ENCODE data around the gene TRIM46.
"Not testable (repeated sequence)": the region's sequence is repeated elsewhere in the genome, so short reads cannot be mapped to it uniquely, and the experiment has no call there.

TRIM46 gene

DNA sequence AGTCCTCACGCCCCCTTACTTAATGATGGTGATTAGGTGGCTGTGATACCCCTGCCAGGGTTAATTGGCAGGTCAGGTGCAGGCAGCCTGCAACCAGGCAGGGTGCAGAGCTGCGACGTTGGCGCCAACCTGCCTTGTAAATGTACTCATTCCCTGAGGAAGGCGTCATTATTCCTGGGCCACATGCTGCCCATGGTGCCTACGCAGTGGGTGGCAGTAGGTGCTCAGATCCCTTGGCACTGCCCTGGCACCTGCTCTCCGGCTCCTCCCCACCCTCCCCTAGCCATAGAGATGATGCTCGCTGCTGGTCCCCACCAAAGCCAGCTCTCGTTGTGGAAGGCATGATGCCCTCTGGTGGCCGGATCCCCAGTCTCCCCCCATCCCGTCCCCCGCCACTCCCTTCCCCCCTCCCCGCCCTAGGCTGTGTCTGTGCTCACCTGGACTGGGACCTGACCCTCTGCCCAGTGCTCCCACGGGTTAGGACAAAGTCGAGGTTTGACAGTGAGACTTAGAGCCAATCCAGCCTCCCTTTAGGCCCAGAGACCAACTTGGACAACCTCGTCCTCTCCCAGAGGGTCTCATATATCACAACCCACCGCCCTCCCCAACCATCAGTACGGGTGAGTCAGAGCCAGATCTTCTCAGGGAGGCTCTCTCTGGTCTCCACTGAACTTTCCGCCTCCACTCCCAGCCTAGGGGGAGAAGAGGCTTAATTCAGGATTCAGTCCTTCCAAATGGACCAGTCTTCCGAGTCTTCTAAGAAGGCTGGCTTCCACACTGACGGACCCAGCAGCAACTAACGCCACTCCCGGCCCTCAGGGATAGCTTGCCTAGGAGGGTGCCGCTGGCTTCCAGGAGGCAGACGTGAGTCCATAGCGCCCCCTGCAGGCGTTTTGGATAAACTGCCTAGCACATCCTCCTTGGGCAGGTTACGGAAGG, 6.2 kb upstream of the TRIM46 start:
- Histone ChIP-seq H3K4me3 (ENCODE audit: low read length) (peak overlapping the region; percentile 20; the same call in 1 of the 2 replicates), H4K20me1 (ENCODE audit: insufficient read depth, low read length) (no peaks in the 10 kb centered on the region)

DNA sequence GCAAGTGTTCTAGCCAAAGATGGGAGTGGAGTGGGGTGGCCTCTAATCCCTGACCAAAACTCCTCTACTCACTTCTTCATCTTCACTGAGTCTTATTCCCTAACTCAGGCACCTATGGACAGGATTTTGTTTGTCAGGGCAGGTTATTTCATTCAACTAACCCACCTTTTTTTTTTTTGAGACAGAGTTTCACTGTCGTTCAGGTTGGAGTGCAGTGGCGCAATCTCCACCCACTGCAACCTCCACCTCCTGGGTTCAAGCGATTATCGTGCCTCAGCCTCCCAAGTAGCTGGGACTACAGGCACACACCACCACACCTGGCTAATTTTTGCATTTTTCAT, 5.6 kb upstream of the TRIM46 start:
- not testable (repeated sequence) for H3K9me2 ChIP-seq (replicated peaks; ENCODE audit: insufficient read depth, low read length); H3K4me3 ChIP-seq (ENCODE audit: low read length); H4K20me1 ChIP-seq (ENCODE audit: insufficient read depth, low read length); DNase-seq; H2AFZ ChIP-seq (ENCODE audit: low read length); H3F3A ChIP-seq (ENCODE audit: insufficient read depth, low read length); H3K4me2 ChIP-seq (ENCODE audit: low read depth, low read length); H3K9ac ChIP-seq (ENCODE audit: low read length); H3K27me3 ChIP-seq (replicated peaks; ENCODE audit: insufficient read depth, low read length); H3K36me3 ChIP-seq (replicated peaks; ENCODE audit: insufficient read depth, low read length); H3K9me3 ChIP-seq (replicated peaks; ENCODE audit: insufficient read depth, low read length); H3K27ac ChIP-seq (ENCODE audit: low read length)
- Histone ChIP-seq H3K4me1 (ENCODE audit: low read length) (peaks cover 11% of the 10 kb centered on the region), H3K79me2 (ENCODE audit: low read length) (peaks cover 18% of the 10 kb centered on the region)

More for the DNA sequence above, 6.2 kb upstream of the TRIM46 start:
- peak overlapping the region; percentile 62 for H2AFZ ChIP-seq (ENCODE audit: low read length)
- peaks cover 10% of the 10 kb centered on the region for H3K4me1 ChIP-seq (ENCODE audit: low read length)
- TF ChIP-seq, protein P1, sequence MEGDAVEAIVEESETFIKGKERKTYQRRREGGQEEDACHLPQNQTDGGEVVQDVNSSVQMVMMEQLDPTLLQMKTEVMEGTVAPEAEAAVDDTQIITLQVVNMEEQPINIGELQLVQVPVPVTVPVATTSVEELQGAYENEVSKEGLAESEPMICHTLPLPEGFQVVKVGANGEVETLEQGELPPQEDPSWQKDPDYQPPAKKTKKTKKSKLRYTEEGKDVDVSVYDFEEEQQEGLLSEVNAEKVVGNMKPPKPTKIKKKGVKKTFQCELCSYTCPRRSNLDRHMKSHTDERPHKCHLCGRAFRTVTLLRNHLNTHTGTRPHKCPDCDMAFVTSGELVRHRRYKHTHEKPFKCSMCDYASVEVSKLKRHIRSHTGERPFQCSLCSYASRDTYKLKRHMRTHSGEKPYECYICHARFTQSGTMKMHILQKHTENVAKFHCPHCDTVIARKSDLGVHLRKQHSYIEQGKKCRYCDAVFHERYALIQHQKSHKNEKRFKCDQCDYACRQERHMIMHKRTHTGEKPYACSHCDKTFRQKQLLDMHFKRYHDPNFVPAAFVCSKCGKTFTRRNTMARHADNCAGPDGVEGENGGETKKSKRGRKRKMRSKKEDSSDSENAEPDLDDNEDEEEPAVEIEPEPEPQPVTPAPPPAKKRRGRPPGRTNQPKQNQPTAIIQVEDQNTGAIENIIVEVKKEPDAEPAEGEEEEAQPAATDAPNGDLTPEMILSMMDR (IDR thresholded peaks at IDR 0.05; ENCODE audit: low read length): peak; percentile 99
- TF ChIP-seq EZH2phosphoT487 (IDR thresholded peaks at IDR 0.05; ENCODE audit: low read length): no peak
- no peak overlapping the region for H3K27ac ChIP-seq (ENCODE audit: low read length)
- H3F3A ChIP-seq (ENCODE audit: insufficient read depth, low read length): 0 out of 2 replicates have a peak, but pooled peaks cover 5% of the 10 kb centered on the region
- peak overlapping the region; percentile 60 for H3K4me2 ChIP-seq (ENCODE audit: low read depth, low read length)
- no peak overlapping the region for H3K9ac ChIP-seq (ENCODE audit: low read length)
- H3K27me3 ChIP-seq (replicated peaks; ENCODE audit: insufficient read depth, low read length): no peaks in the 10 kb centered on the region
- no peaks in the 10 kb centered on the region for H3K9me2 ChIP-seq (replicated peaks; ENCODE audit: insufficient read depth, low read length)
- peak; percentile 93 for DNase-seq
- peaks cover 12% of the 10 kb centered on the region for H3K79me2 ChIP-seq (ENCODE audit: low read length)
- no peaks in the 10 kb centered on the region for H3K36me3 ChIP-seq (replicated peaks; ENCODE audit: insufficient read depth, low read length)
- no peaks in the 10 kb centered on the region for H3K9me3 ChIP-seq (replicated peaks; ENCODE audit: insufficient read depth, low read length)

DNA sequence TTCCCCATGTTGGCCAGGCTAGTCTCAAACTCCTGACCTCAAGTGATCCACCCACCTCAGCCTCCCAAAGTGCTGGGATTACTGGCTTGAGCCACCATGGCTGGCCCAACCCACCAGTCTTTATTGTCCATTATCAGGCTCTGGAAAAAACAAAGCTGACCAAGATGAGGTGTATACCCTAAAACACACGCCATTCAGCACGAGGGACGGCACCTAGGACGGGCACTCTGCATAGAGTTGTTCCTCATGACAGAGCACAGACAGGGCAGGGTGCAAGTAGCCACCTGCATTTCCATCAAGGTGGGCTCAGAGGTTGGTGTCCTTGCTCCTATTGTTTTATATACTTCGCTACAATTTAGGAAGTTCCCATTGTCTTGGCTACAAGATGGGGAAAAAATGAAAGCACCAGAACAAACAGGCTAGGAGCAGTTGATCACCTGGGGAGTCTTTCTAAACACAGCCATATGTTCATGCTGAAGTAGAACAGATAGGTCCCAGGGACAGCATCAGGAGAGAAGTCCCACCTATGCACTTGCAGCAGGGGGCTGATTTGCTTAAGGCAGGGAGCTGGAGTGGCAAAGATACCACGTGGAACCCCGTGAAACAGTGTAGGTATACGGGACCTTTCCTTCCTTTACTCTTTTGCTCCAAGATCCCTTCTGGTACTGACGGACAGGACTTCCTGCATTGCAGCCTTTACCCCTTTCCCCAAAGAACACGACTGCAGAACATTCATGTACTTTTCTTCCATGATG, 5.0 kb upstream of the TRIM46 start:
- no peak for DNase-seq
- H3K36me3 ChIP-seq (replicated peaks; ENCODE audit: insufficient read depth, low read length): no peaks in the 10 kb centered on the region
- no peak overlapping the region for H3K27ac ChIP-seq (ENCODE audit: low read length)
- H3K4me3 ChIP-seq (ENCODE audit: low read length): no peak overlapping the region
- H3K9me2 ChIP-seq (replicated peaks; ENCODE audit: insufficient read depth, low read length): no peaks in the 10 kb centered on the region
- peaks cover 14% of the 10 kb centered on the region for H3K4me1 ChIP-seq (ENCODE audit: low read length)
- TF ChIP-seq EZH2phosphoT487 (IDR thresholded peaks at IDR 0.05; ENCODE audit: low read length) (no peak), EZH2 (optimal IDR thresholded peaks at IDR 0.05; ENCODE audit: low read depth, low read length) (no peak)
- TF ChIP-seq, protein P1 (IDR thresholded peaks at IDR 0.05; ENCODE audit: low read length): no peak
- H4K20me1 ChIP-seq (ENCODE audit: insufficient read depth, low read length): no peaks in the 10 kb centered on the region
- peaks cover 18% of the 10 kb centered on the region for H3K79me2 ChIP-seq (ENCODE audit: low read length)
- H3K9ac ChIP-seq (ENCODE audit: low read length): no peak overlapping the region
- no peak overlapping the region for H2AFZ ChIP-seq (ENCODE audit: low read length)
- no peaks in the 10 kb centered on the region for H3K9me3 ChIP-seq (replicated peaks; ENCODE audit: insufficient read depth, low read length)
- peaks cover under 1% of the 10 kb centered on the region; the same call in 1 of the 2 replicates for H3K27me3 ChIP-seq (replicated peaks; ENCODE audit: insufficient read depth, low read length)
- H3F3A ChIP-seq (ENCODE audit: insufficient read depth, low read length): 0 out of 2 replicates have a peak, but pooled peaks cover 5% of the 10 kb centered on the region
- no peak overlapping the region for H3K4me2 ChIP-seq (ENCODE audit: low read depth, low read length)
